GM12878 (cell line): ENCODE measurements around the gene CXXC5. TPM values are rescaled to one million over a fixed set of nuclear protein-coding genes. Genes with fewer than 3 reads are reported as not detected.

Source experiments
- ATAC-seq: fragments of 200-7000 bp; cut with Tn5 transposase; 3 replicates; pipeline ENCODE4 v1.9.1; 2020; ENCODE audit warnings: mild to moderate bottlenecking, moderate library complexity
- BruUV-seq: library from RNA; stranded (reverse); fragments of 400-500 nt; replicated peaks from 2 replicates; lab custom pipeline; 2021; lab: Mats Ljungman, UMichigan
- CTCF ChIA-PET: fragments of 300-600 bp; sonication (Branson Sonifier 250); formaldehyde crosslinking; extraction: SDS; loops from one replicate; lab custom pipeline; 2021; ENCODE audit warnings: inconsistent platforms; lab: Yijun Ruan, JAX
- POLR2A ChIA-PET: fragments of 350-600 bp; formaldehyde crosslinking; extraction: SDS; loops from one replicate; lab custom pipeline; 2021; ENCODE audit warnings: inconsistent platforms; lab: Charles Lee
- RAD21 ChIA-PET: fragments of 300-600 bp; sonication (Branson Sonifier 250); formaldehyde crosslinking; loops from one replicate; lab custom pipeline; 2023; ENCODE audit warnings: antibody characterized with exemption; ENCODE audit not compliant: unreplicated experiment; lab: Charles Lee
- SMC1A ChIA-PET: fragments of 300-600 bp; sonication (Branson Sonifier 250); formaldehyde crosslinking; loops from one replicate; lab custom pipeline; 2023; ENCODE audit not compliant: unreplicated experiment, uncharacterized antibody; lab: Charles Lee
- DNase-seq: peaks from one replicate; pipeline ENCODE4 v3.0.0-alpha.2; 2011; ENCODE audit warnings: low read depth, low spot score
- FAIRE-seq: peaks from 3 replicates; lab custom pipeline; 2011; peaks lifted over from hg19 to GRCh38; lab: Jason Lieb, UNC
- H2AFZ ChIP-seq: 2 replicates; pipeline ENCODE4 v1.6.0; 2011; ENCODE audit warnings: low read depth, low read length, control low read depth; ENCODE audit not compliant: control insufficient read depth
- H3K27ac ChIP-seq: 2 replicates; pipeline ENCODE4 v1.5.1; 2011; ENCODE audit warnings: control low read depth; ENCODE audit not compliant: control insufficient read depth, insufficient read depth
- H3K27me3 ChIP-seq, 2 experiments: replicated peaks in 1 of 2; 2 replicates each; pipeline versions ENCODE4 v1.6.0 to v1.6.1; 2011; ENCODE audit warnings: low read length in 1 of 2; ENCODE audit not compliant: control insufficient read depth in 2 of 2, insufficient read depth in 2 of 2
- H3K36me3 ChIP-seq, 2 experiments: 2 replicates each; pipeline ENCODE4 v1.5.1; 2011; ENCODE audit warnings: low read length in 1 of 2; ENCODE audit not compliant: control insufficient read depth in 2 of 2, insufficient read depth in 2 of 2
- H3K4me1 ChIP-seq: 2 replicates; pipeline ENCODE4 v1.6.1; 2011; ENCODE audit warnings: mild to moderate bottlenecking, low read length, moderate library complexity, mixed read lengths; ENCODE audit not compliant: control insufficient read depth, insufficient read depth
- H3K4me2 ChIP-seq: 2 replicates; pipeline ENCODE4 v1.6.0; 2011; ENCODE audit warnings: control low read depth; ENCODE audit not compliant: control insufficient read depth, insufficient read depth
- H3K4me3 ChIP-seq: fragments of 200-600 bp; sonication (generic); 2 replicates; pipeline ENCODE4 v1.5.1; 2016
- H3K79me2 ChIP-seq: 2 replicates; pipeline ENCODE4 v1.6.0; 2011; ENCODE audit warnings: low read length; ENCODE audit not compliant: control insufficient read depth, insufficient read depth
- H3K9ac ChIP-seq: 2 replicates; pipeline ENCODE4 v1.8.0; 2011; ENCODE audit warnings: low read length, control low read depth, mixed read lengths; ENCODE audit not compliant: control insufficient read depth, insufficient read depth
- H3K9me3 ChIP-seq: replicated peaks from 3 replicates; pipeline ENCODE4 v1.5.1; 2011; ENCODE audit warnings: mild to moderate bottlenecking, low read length; ENCODE audit not compliant: control insufficient read depth, insufficient read depth
- H4K20me1 ChIP-seq: 2 replicates; pipeline ENCODE4 v1.6.0; 2011; ENCODE audit not compliant: control insufficient read depth, insufficient read depth
- BHLHE40 ChIP-seq, 2 experiments: fragments of 450-650 bp in 1 of 2; IDR thresholded peaks; 2 replicates each; pipeline ENCODE4 v1.6.1; 2011 to 2017; ENCODE audit warnings: low read depth in 2 of 2, borderline replicate concordance in 1 of 2, improper control_type of control experiment in 1 of 2, low read length in 1 of 2, mild to moderate bottlenecking in 1 of 2
- CHD2 ChIP-seq: IDR thresholded peaks from 2 replicates; pipeline ENCODE4 v1.6.1; 2011; ENCODE audit warnings: low read depth, low read length, improper control_type of control experiment, borderline replicate concordance
- MEF2A ChIP-seq: IDR thresholded peaks from 2 replicates; pipeline ENCODE4 v1.6.1; 2011; ENCODE audit warnings: low read depth, mild to moderate bottlenecking, low read length, moderate library complexity; ENCODE audit not compliant: insufficient read depth
- NFIC ChIP-seq: IDR thresholded peaks from 2 replicates; pipeline ENCODE4 v1.6.1; 2012; ENCODE audit warnings: low read depth, mild to moderate bottlenecking, inconsistent platforms, low read length, moderate library complexity
- NFXL1 ChIP-seq: fragments of 450-650 bp; IDR thresholded peaks from 2 replicates; pipeline ENCODE4 v1.6.1; 2017; ENCODE audit warnings: antibody characterized with exemption, mild to moderate bottlenecking, borderline replicate concordance
- RAD21 ChIP-seq: IDR thresholded peaks from 2 replicates; pipeline ENCODE4 v1.6.1; 2011; ENCODE audit warnings: mild to moderate bottlenecking, low read depth, low read length, moderate library complexity; ENCODE audit not compliant: insufficient read depth
- RAD51 ChIP-seq: fragments of 450-650 bp; IDR thresholded peaks from 2 replicates; pipeline ENCODE4 v1.6.1; 2016; ENCODE audit warnings: moderate library complexity, mild to moderate bottlenecking, inconsistent platforms
- RELA ChIP-seq: fragments of 450-650 bp; IDR thresholded peaks from 2 replicates; pipeline ENCODE4 v1.8.0; 2014; ENCODE audit warnings: borderline replicate concordance; ENCODE audit not compliant: partially characterized antibody
- TCF3 ChIP-seq: IDR thresholded peaks from 2 replicates; pipeline ENCODE4 v1.6.1; 2012; ENCODE audit warnings: low read depth, mild to moderate bottlenecking, low read length, borderline replicate concordance; ENCODE audit not compliant: insufficient read depth
- TCF7 ChIP-seq: IDR thresholded peaks from 2 replicates; pipeline ENCODE4 v1.6.1; 2014; ENCODE audit warnings: antibody characterized with exemption, borderline replicate concordance
- ZZZ3 ChIP-seq: IDR thresholded peaks from 2 replicates; pipeline ENCODE4 v1.6.1; 2011; ENCODE audit warnings: low read depth; ENCODE audit not compliant: control insufficient read depth, insufficient read length
- WGBS: methylation state at CpG from one replicate; pipeline ENCODE4 v1.1.6; 2016; ENCODE audit warnings: low lambda C conversion rate; ENCODE audit not compliant: insufficient replicate concordance, insufficient coverage; ENCODE audit errors: missing lambda C conversion rate; 5-methylcytosine and 5-hydroxymethylcytosine counted together
- in situ Hi-C: fragments of 300-500 bp; cut with MboI; formaldehyde crosslinking; loops from 9 replicates; pipeline ENCODE4 v1.14.3; 2018; ENCODE audit warnings: mixed read lengths
- intact Hi-C: fragments of 100-400 bp; cut with micrococcal nuclease; formaldehyde crosslinking; loops from one replicate; pipeline ENCODE4 v1.14.2; 2022; ENCODE audit not compliant: unreplicated experiment
- polyA plus RNA-seq, 11 experiments: library from polyadenylated mRNA; depleted of rRNA in 4 of 11; unstranded in 6 of 11; stranded (reverse) in 5 of 11; fragments of >200 nt; fragmentation: Nextera tagmentation in 4 of 11; fragmentation: Illumina TruSeq in 1 of 11; extraction: Ambion mirVana in 4 of 11; extraction: Trizol in 1 of 11; gene quantifications; 1 replicate in 1 of 11; 2 replicates in 10 of 11; pipeline versions ENCODE4 v1.2.1 to v1.2.3, GENCODE V29; 2011 to 2016; ENCODE audit warnings: inconsistent platforms in 2 of 11, missing spikeins in 2 of 11, low read depth in 1 of 11
- total RNA-seq, 4 experiments: library from RNA; depleted of rRNA in 3 of 4; stranded (reverse); fragments of >200 nt in 3 of 4; fragmentation: Illumina TruSeq in 1 of 4; extraction: Trizol in 1 of 4; gene quantifications; 2 replicates each; pipeline versions ENCODE4 v1.2.1 to v1.2.3, GENCODE V29; 2013 to 2021
- TF ChIP-seq, protein P1 (sequence below): fragments of 450-650 bp; conservative IDR thresholded peaks from 2 replicates; pipeline ENCODE4 v1.6.1; 2017; ENCODE audit warnings: mild to moderate bottlenecking, moderate library complexity
- TF ChIP-seq, protein P2 (sequence below): fragments of 450-650 bp; formaldehyde crosslinking; IDR thresholded peaks from 2 replicates; pipeline ENCODE4 v1.5.0; 2022; ENCODE audit warnings: mild to moderate bottlenecking, missing genetic modification characterization
- TF ChIP-seq, protein P3 (sequence below): fragments of 450-650 bp; IDR thresholded peaks from 2 replicates; pipeline ENCODE4 v1.6.1; 2017; ENCODE audit warnings: mild to moderate bottlenecking, moderate library complexity

Gene CXXC5
- total and polyA plus RNA-seq, 10 of the 15 experiments (the other 5 are each of a cell fraction or from before 2014, with no cell fraction given) = 1.8 to 90.8 (median 40.7) TPM

DNA sequence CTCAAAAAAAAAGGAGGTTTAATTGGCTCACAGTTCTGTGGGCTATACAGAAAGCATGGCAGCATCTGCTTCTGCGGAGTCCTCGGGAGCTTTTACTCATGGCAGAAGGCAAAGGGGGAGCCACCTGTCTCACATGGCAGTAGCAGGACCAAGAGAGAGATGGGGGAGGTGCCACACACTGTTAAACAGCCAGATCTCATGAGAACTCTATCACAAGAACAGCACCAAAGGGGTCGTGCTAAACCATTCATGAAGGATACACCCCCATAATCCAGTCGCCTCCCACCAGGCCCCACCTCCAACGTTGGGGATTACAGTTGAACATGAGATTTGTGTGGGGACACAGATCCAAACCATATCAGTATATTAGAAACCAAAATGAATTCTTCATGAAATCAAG lies 28.3 kb upstream of the CXXC5 start:
- in situ Hi-C loops = no loop called here
- TF ChIP-seq RAD51 (no peak), ZZZ3 (no peak), CHD2 (no peak), RELA (no peak), MEF2A (no peak), NFXL1 (no peak), NFIC (no peak), BHLHE40 (IDR thresholded peaks at IDR 0.05; ENCODE audit: borderline replicate concordance in 1 of 2, low read depth in 2 of 2, low read length in 1 of 2) (no peak), TCF3 (no peak), RAD21 (no peak), TCF7 (no peak)
- TF ChIP-seq, protein P1, sequence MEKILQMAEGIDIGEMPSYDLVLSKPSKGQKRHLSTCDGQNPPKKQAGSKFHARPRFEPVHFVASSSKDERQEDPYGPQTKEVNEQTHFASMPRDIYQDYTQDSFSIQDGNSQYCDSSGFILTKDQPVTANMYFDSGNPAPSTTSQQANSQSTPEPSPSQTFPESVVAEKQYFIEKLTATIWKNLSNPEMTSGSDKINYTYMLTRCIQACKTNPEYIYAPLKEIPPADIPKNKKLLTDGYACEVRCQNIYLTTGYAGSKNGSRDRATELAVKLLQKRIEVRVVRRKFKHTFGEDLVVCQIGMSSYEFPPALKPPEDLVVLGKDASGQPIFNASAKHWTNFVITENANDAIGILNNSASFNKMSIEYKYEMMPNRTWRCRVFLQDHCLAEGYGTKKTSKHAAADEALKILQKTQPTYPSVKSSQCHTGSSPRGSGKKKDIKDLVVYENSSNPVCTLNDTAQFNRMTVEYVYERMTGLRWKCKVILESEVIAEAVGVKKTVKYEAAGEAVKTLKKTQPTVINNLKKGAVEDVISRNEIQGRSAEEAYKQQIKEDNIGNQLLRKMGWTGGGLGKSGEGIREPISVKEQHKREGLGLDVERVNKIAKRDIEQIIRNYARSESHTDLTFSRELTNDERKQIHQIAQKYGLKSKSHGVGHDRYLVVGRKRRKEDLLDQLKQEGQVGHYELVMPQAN = no peak
- TF ChIP-seq, protein P2, sequence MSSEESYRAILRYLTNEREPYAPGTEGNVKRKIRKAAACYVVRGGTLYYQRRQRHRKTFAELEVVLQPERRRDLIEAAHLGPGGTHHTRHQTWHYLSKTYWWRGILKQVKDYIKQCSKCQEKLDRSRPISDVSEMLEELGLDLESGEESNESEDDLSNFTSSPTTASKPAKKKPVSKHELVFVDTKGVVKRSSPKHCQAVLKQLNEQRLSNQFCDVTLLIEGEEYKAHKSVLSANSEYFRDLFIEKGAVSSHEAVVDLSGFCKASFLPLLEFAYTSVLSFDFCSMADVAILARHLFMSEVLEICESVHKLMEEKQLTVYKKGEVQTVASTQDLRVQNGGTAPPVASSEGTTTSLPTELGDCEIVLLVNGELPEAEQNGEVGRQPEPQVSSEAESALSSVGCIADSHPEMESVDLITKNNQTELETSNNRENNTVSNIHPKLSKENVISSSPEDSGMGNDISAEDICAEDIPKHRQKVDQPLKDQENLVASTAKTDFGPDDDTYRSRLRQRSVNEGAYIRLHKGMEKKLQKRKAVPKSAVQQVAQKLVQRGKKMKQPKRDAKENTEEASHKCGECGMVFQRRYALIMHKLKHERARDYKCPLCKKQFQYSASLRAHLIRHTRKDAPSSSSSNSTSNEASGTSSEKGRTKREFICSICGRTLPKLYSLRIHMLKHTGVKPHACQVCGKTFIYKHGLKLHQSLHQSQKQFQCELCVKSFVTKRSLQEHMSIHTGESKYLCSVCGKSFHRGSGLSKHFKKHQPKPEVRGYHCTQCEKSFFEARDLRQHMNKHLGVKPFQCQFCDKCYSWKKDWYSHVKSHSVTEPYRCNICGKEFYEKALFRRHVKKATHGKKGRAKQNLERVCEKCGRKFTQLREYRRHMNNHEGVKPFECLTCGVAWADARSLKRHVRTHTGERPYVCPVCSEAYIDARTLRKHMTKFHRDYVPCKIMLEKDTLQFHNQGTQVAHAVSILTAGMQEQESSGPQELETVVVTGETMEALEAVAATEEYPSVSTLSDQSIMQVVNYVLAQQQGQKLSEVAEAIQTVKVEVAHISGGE (CRISPR knock-in tag) = no peak
- TF ChIP-seq, protein P3, sequence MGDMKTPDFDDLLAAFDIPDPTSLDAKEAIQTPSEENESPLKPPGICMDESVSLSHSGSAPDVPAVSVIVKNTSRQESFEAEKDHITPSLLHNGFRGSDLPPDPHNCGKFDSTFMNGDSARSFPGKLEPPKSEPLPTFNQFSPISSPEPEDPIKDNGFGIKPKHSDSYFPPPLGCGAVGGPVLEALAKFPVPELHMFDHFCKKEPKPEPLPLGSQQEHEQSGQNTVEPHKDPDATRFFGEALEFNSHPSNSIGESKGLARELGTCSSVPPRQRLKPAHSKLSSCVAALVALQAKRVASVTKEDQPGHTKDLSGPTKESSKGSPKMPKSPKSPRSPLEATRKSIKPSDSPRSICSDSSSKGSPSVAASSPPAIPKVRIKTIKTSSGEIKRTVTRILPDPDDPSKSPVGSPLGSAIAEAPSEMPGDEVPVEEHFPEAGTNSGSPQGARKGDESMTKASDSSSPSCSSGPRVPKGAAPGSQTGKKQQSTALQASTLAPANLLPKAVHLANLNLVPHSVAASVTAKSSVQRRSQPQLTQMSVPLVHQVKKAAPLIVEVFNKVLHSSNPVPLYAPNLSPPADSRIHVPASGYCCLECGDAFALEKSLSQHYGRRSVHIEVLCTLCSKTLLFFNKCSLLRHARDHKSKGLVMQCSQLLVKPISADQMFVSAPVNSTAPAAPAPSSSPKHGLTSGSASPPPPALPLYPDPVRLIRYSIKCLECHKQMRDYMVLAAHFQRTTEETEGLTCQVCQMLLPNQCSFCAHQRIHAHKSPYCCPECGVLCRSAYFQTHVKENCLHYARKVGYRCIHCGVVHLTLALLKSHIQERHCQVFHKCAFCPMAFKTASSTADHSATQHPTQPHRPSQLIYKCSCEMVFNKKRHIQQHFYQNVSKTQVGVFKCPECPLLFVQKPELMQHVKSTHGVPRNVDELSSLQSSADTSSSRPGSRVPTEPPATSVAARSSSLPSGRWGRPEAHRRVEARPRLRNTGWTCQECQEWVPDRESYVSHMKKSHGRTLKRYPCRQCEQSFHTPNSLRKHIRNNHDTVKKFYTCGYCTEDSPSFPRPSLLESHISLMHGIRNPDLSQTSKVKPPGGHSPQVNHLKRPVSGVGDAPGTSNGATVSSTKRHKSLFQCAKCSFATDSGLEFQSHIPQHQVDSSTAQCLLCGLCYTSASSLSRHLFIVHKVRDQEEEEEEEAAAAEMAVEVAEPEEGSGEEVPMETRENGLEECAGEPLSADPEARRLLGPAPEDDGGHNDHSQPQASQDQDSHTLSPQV = no peak

More for the DNA sequence above, 28.3 kb upstream of the CXXC5 start:
- BruUV-seq = no TSS peak
- intact Hi-C loops = no loop called here
- CTCF ChIA-PET = interaction anchor here (1.2 kb wide), 1 partner anchor 12 kb away, joined by 3 read pairs; no protein-coding TSS in a partner anchor
- no peak overlapping the region for H2AFZ ChIP-seq
- FAIRE-seq (no peak), ATAC-seq (no peak), DNase-seq (no peak)
- no peak overlapping the region for H3K9ac ChIP-seq
- POLR2A ChIA-PET = no interaction called here
- no peak overlapping the region for H3K27ac ChIP-seq
- H3K79me2 ChIP-seq = no peaks in the 10 kb centered on the region
- SMC1A ChIA-PET = interaction anchor here (1.6 kb wide), 1 partner anchor 70 kb away, joined by 3 read pairs; no protein-coding TSS in a partner anchor
- no peaks in the 10 kb centered on the region for H3K4me1 ChIP-seq
- H3K9me3 ChIP-seq = no peaks in the 10 kb centered on the region
- no peaks in the 10 kb centered on the region for H4K20me1 ChIP-seq
- H3K4me2 ChIP-seq = no peak overlapping the region
- RAD21 ChIA-PET = interaction anchor here (2.5 kb wide), 1 partner anchor 45 kb away, joined by 8 read pairs; no protein-coding TSS in a partner anchor
- no peak overlapping the region for H3K4me3 ChIP-seq
- H3K36me3 ChIP-seq = peaks cover 2 to 32% of the 10 kb centered on the region in 2 experiments
- WGBS = 77% methylated on average over 5 of the region's 5 CpGs
- no peaks in the 10 kb centered on the region for H3K27me3 ChIP-seq
